ENCODE results near the gene SHF.

Gene SHF

GRCh38 chr15:45164914-45165313 is 22.9 kb downstream of the SHF start:
- Histone ChIP-seq H3K27me3 (ENCODE audit: insufficient read depth, low read length, poor library complexity, severe bottlenecking) (no peaks in the 10 kb centered on the region), H3F3A (ENCODE audit: low read depth) (no peaks in the 10 kb centered on the region), H4K20me1 (ENCODE audit: insufficient read depth, low read length, poor library complexity, severe bottlenecking) (no peaks in the 10 kb centered on the region), H3K4me2 (ENCODE audit: low read depth, low read length, poor library complexity, severe bottlenecking) (peak overlapping the region; percentile 89), H3K9me2 (replicated peaks; ENCODE audit: low read depth, low read length) (no peaks in the 10 kb centered on the region), H3K9ac (ENCODE audit: low read depth, low read length, poor library complexity, severe bottlenecking) (peak overlapping the region; percentile 98), H3K36me3 (ENCODE audit: insufficient read depth, low read length) (no peaks in the 10 kb centered on the region; the same call in 1 of the 2 replicates), H3K4me1 (ENCODE audit: insufficient read depth, low read length, poor library complexity, severe bottlenecking) (peaks cover 27% of the 10 kb centered on the region), H3K79me2 (ENCODE audit: insufficient read depth, low read length) (peaks cover 15% of the 10 kb centered on the region), H3K4me3 (ENCODE audit: low read length, poor library complexity, severe bottlenecking) (no peak overlapping the region), H2AFZ (ENCODE audit: low read length) (no peak overlapping the region), H3K9me3 (ENCODE audit: insufficient read depth, low read depth, low read length) (no peaks in the 10 kb centered on the region)
- TF ChIP-seq CTCF (conservative IDR thresholded peaks at IDR 0.05; ENCODE audit: low read length) (no peak), EZH2phosphoT487 (IDR thresholded peaks at IDR 0.05; ENCODE audit: borderline replicate concordance) (no peak)

- no peak for TF ChIP-seq CTCF (conservative IDR thresholded peaks at IDR 0.05; ENCODE audit: low read length)
- no peak for TF ChIP-seq EZH2phosphoT487 (IDR thresholded peaks at IDR 0.05; ENCODE audit: borderline replicate concordance)
- H2AFZ ChIP-seq (ENCODE audit: low read length), result no peak overlapping the region
- no peak overlapping the region for H3K9ac ChIP-seq (ENCODE audit: low read depth, low read length, poor library complexity, severe bottlenecking)
- peaks cover 24% of the 10 kb centered on the region for H3K4me1 ChIP-seq (ENCODE audit: insufficient read depth, low read length, poor library complexity, severe bottlenecking)
- H3K4me2 ChIP-seq (ENCODE audit: low read depth, low read length, poor library complexity, severe bottlenecking), result no peak overlapping the region
- H3K79me2 ChIP-seq (ENCODE audit: insufficient read depth, low read length), result peaks cover 15% of the 10 kb centered on the region
- no peaks in the 10 kb centered on the region; the same call in 1 of the 2 replicates for H3K36me3 ChIP-seq (ENCODE audit: insufficient read depth, low read length)
- H4K20me1 ChIP-seq (ENCODE audit: insufficient read depth, low read length, poor library complexity, severe bottlenecking), result no peaks in the 10 kb centered on the region
- no peak overlapping the region for H3K4me3 ChIP-seq (ENCODE audit: low read length, poor library complexity, severe bottlenecking)
- no peaks in the 10 kb centered on the region for H3K9me3 ChIP-seq (ENCODE audit: insufficient read depth, low read depth, low read length)
- H3F3A ChIP-seq (ENCODE audit: low read depth), result no peaks in the 10 kb centered on the region
- no peaks in the 10 kb centered on the region for H3K27me3 ChIP-seq (ENCODE audit: insufficient read depth, low read length, poor library complexity, severe bottlenecking)
- no peaks in the 10 kb centered on the region for H3K9me2 ChIP-seq (replicated peaks; ENCODE audit: low read depth, low read length)
These were observed 24.3 kb downstream of the SHF start for GRCh38 chr15:45163508-45163856.

- H3K79me2 ChIP-seq (ENCODE audit: insufficient read depth, low read length), result peaks cover 15% of the 10 kb centered on the region
- H3K4me1 ChIP-seq (ENCODE audit: insufficient read depth, low read length, poor library complexity, severe bottlenecking), result peaks cover 20% of the 10 kb centered on the region
- no peak overlapping the region for H3K9ac ChIP-seq (ENCODE audit: low read depth, low read length, poor library complexity, severe bottlenecking)
- no peak for TF ChIP-seq EZH2phosphoT487 (IDR thresholded peaks at IDR 0.05; ENCODE audit: borderline replicate concordance)
- TF ChIP-seq CTCF (conservative IDR thresholded peaks at IDR 0.05; ENCODE audit: low read length), result peak; percentile 97
- no peak overlapping the region for H2AFZ ChIP-seq (ENCODE audit: low read length)
- no peaks in the 10 kb centered on the region for H3K9me2 ChIP-seq (replicated peaks; ENCODE audit: low read depth, low read length)
- H3K27me3 ChIP-seq (ENCODE audit: insufficient read depth, low read length, poor library complexity, severe bottlenecking), result no peaks in the 10 kb centered on the region
- no peaks in the 10 kb centered on the region; the same call in 1 of the 2 replicates for H3K36me3 ChIP-seq (ENCODE audit: insufficient read depth, low read length)
- H3K9me3 ChIP-seq (ENCODE audit: insufficient read depth, low read depth, low read length), result no peaks in the 10 kb centered on the region
- no peaks in the 10 kb centered on the region for H3F3A ChIP-seq (ENCODE audit: low read depth)
- H3K4me2 ChIP-seq (ENCODE audit: low read depth, low read length, poor library complexity, severe bottlenecking), result no peak overlapping the region
- no peaks in the 10 kb centered on the region for H4K20me1 ChIP-seq (ENCODE audit: insufficient read depth, low read length, poor library complexity, severe bottlenecking)
- no peak overlapping the region for H3K4me3 ChIP-seq (ENCODE audit: low read length, poor library complexity, severe bottlenecking)
These were observed 24.8 kb downstream of the SHF start for GRCh38 chr15:45162771-45163507.

Measured in Loucy (cell line).